H1 (cell line): ENCODE data around the gene SOST.

Experiments
- POLR2AphosphoS5 ChIP-seq: IDR thresholded peaks from 2 replicates; pipeline ENCODE4 v1.6.1; 2011; ENCODE audit warnings: low read depth, low read length
- SAP30 ChIP-seq: fragments of 300-600 bp; sonication (generic); IDR thresholded peaks from 2 replicates; pipeline ENCODE4 v1.7.1; 2012; ENCODE audit warnings: low read length, moderate library complexity, mild to moderate bottlenecking, inconsistent platforms; ENCODE audit not compliant: insufficient read depth, insufficient replicate concordance

- no peak for TF ChIP-seq POLR2AphosphoS5
- no peak for TF ChIP-seq SAP30
Measured at GRCh38 chr17:43757171-43757660, 1.4 kb downstream of the SOST start.
